H1 (cell line): Measurements from ENCODE around the gene TXLNB. TPM values are rescaled to one million over a fixed set of nuclear protein-coding genes. Genes with fewer than 3 reads are reported as not detected.

Source experiments
- GTF2F1 ChIP-seq: IDR thresholded peaks from 2 replicates; pipeline ENCODE4 v1.6.1; 2012; ENCODE audit warnings: low read depth, low read length, improper control_type of control experiment, borderline replicate concordance
- POLR2A ChIP-seq, 2 experiments: IDR thresholded peaks; 1 replicate in 1 of 2; 2 replicates in 1 of 2; pipeline ENCODE4 v1.6.1; 2011; ENCODE audit warnings: low read depth in 2 of 2, low read length in 2 of 2, mild to moderate bottlenecking in 2 of 2; ENCODE audit errors: control extremely low read depth in 1 of 2
- SIX5 ChIP-seq: IDR thresholded peaks from 2 replicates; pipeline ENCODE4 v1.6.1; 2011; ENCODE audit warnings: mild to moderate bottlenecking, low read depth, low read length
- polyA plus RNA-seq, 7 experiments: library from polyadenylated mRNA; depleted of rRNA in 3 of 7; stranded (reverse) in 5 of 7; unstranded in 2 of 7; fragments of >200 nt in 5 of 7; fragments of 200-250 nt in 2 of 7; gene quantifications; 1 replicate in 5 of 7; 2 replicates in 1 of 7; 4 replicates in 1 of 7; pipeline versions ENCODE4 v1.2.1 to v1.2.3, GENCODE V29; 2011 to 2013; ENCODE audit warnings: missing spikeins in 2 of 7, mixed read lengths in 2 of 7
- total RNA-seq: library from RNA; stranded (reverse); fragmentation: NEBNext Ultra II Directional; extraction: Animal tissue kit (Norgen Biotek cat#: 25700); gene quantifications from 2 replicates; pipeline ENCODE4 v1.2.1, GENCODE V29; 2021
- TF ChIP-seq, protein P1 (sequence below): IDR thresholded peaks from 2 replicates; pipeline ENCODE4 v1.6.1; 2012; ENCODE audit warnings: low read length, inconsistent platforms

Gene TXLNB
- total and polyA plus RNA-seq, 2 of the 8 experiments (the other 6 are each of a cell fraction or from before 2014, with no cell fraction given), result 0.05 to 0.17 TPM

DNA sequence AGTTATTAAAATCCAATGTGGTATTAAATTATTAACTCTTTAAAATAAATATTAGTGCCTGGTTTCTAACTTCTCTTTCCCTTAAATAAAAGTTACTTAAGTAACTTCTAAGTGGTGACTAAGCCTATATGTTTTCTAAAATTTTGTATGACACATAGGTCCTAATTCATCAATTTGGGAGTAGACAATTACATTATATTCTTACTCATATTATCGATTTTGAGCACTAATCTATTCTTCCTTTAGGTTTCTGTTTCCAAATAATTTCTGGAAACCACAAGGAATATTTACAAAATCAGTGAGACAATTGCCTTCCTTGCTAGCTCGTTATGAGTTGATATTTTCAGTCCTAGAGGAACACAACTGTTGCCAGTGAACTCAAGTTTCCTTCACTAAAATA is 28.3 kb upstream of the TXLNB start (continued):
- TF ChIP-seq GTF2F1 (no peak), SIX5 (no peak), POLR2A (IDR thresholded peaks at IDR 0.05; ENCODE audit: control extremely low read depth in 1 of 2, low read depth in 2 of 2, low read length in 2 of 2) (no peak)
- TF ChIP-seq, protein P1, sequence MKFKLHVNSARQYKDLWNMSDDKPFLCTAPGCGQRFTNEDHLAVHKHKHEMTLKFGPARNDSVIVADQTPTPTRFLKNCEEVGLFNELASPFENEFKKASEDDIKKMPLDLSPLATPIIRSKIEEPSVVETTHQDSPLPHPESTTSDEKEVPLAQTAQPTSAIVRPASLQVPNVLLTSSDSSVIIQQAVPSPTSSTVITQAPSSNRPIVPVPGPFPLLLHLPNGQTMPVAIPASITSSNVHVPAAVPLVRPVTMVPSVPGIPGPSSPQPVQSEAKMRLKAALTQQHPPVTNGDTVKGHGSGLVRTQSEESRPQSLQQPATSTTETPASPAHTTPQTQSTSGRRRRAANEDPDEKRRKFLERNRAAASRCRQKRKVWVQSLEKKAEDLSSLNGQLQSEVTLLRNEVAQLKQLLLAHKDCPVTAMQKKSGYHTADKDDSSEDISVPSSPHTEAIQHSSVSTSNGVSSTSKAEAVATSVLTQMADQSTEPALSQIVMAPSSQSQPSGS, result no peak
